ENCODE data around the gene ELF2. TPM values are rescaled to one million over a fixed set of nuclear protein-coding genes. Genes with fewer than 3 reads are reported as not detected.
"Not testable (repeated sequence)": the region's sequence is repeated elsewhere in the genome, so short reads cannot be mapped to it uniquely, and the experiment has no call there.

The ELF2 gene
- polyA plus RNA-seq, 10 donors: 36.0 to 56.8 (median 48.3) TPM

- DNase-seq: peak; percentile 98 to 99 (median 99)
These were observed 94.0 kb downstream of the ELF2 start for GRCh38 chr4:139082750-139083606.

GRCh38 chr4:139078926-139079325 lies 98.1 kb downstream of the ELF2 start:
- DNase-seq: no peak

GRCh38 chr4:139077567-139078355 lies 99.3 kb downstream of the ELF2 start:
- no peak for DNase-seq

GRCh38 chr4:139076016-139076744 lies 100.8 kb downstream of the ELF2 start:
- DNase-seq: peak in 1 of 3 donors; percentile 20

GRCh38 chr4:139060591-139060990 lies 116.4 kb downstream of the ELF2 start:
- no peak for DNase-seq

GRCh38 chr4:139059026-139059425 lies 118.0 kb downstream of the ELF2 start:
- not testable (repeated sequence) for DNase-seq

- peak in 1 of 3 donors; percentile 5 for DNase-seq
These were observed 122.1 kb downstream of the ELF2 start for GRCh38 chr4:139054791-139055505.

- DNase-seq: no peak
These were observed 123.1 kb downstream of the ELF2 start for GRCh38 chr4:139053909-139054308.

GRCh38 chr4:139050446-139050845 lies 126.6 kb downstream of the ELF2 start:
- no peak for DNase-seq

GRCh38 chr4:139048026-139048425 lies 129.0 kb downstream of the ELF2 start:
- DNase-seq: no peak

- DNase-seq: no peak
These were observed 132.7 kb downstream of the ELF2 start for GRCh38 chr4:139044291-139044690.

- DNase-seq: peak in 2 of 3 donors; percentile 35 to 59
These were observed 134.0 kb downstream of the ELF2 start for GRCh38 chr4:139042981-139043460.

- DNase-seq: no peak
These were observed 138.1 kb downstream of the ELF2 start for GRCh38 chr4:139038874-139039443.

- no peak for DNase-seq
These were observed 140.1 kb downstream of the ELF2 start for GRCh38 chr4:139036885-139037284.

- DNase-seq: no peak
These were observed 141.4 kb downstream of the ELF2 start for GRCh38 chr4:139035650-139036049.

GRCh38 chr4:139030614-139031235 lies 146.3 kb downstream of the ELF2 start:
- DNase-seq: peak; percentile 82 to 88 (median 83)

GRCh38 chr4:139029866-139030363 lies 147.1 kb downstream of the ELF2 start:
- not testable (repeated sequence) for DNase-seq

GRCh38 chr4:139028191-139028661 lies 148.8 kb downstream of the ELF2 start:
- no peak for DNase-seq

GRCh38 chr4:139027776-139028175 lies 149.2 kb downstream of the ELF2 start:
- peak in 1 of 3 donors; percentile 48 for DNase-seq

- DNase-seq: no peak
These were observed 151.2 kb downstream of the ELF2 start for GRCh38 chr4:139025841-139026240.

Data from muscle of back (tissue), 11 donors.